Transverse colon (tissue), 4 donors: ENCODE results near the gene RASA4B. TPM values are rescaled to one million over a fixed set of nuclear protein-coding genes. Genes with fewer than 3 reads are reported as not detected.

Experiments
- DNase-seq: peaks from one replicate; pipeline ENCODE4 v3.0.0-alpha.2; 2019
- H3K27ac ChIP-seq, 4 donors: fragments of 200-600 bp; sonication (generic); 2 replicates each; pipeline ENCODE4 v1.5.1; 2016 to 2018; ENCODE audit warnings: inconsistent platforms in 4 of 4
- H3K27me3 ChIP-seq: fragments of 200-600 bp; sonication (generic); 2 replicates; pipeline ENCODE4 v1.5.1; 2017; ENCODE audit warnings: inconsistent platforms
- H3K36me3 ChIP-seq, 4 donors: fragments of 200-600 bp; sonication (generic); 2 replicates each; pipeline ENCODE4 v1.5.1; 2017 to 2019; ENCODE audit warnings: inconsistent platforms in 4 of 4
- H3K4me1 ChIP-seq, 4 donors: fragments of 200-600 bp; sonication (generic); 2 replicates each; pipeline ENCODE4 v1.5.1; 2017 to 2020; ENCODE audit warnings: inconsistent platforms in 4 of 4
- H3K4me3 ChIP-seq, 4 donors: fragments of 200-600 bp; sonication (generic); 1 replicate in 1 of 4; 2 replicates in 3 of 4; pipeline versions ENCODE4 v1.5.1 to v1.6.1; 2017 to 2019; ENCODE audit warnings: inconsistent platforms in 4 of 4
- H3K9me3 ChIP-seq, 2 donors: fragments of 200-600 bp; sonication (generic); 2 replicates each; pipeline ENCODE4 v1.5.1; 2017 to 2019; ENCODE audit warnings: inconsistent platforms in 2 of 2
- EP300 ChIP-seq: sonication (generic); formaldehyde crosslinking; IDR thresholded peaks from one replicate; pipeline ENCODE4 v1.6.1; 2017; ENCODE audit warnings: antibody characterized with exemption, low read depth
- POLR2A ChIP-seq: fragments of 450-650 bp; IDR thresholded peaks from one replicate; pipeline ENCODE4 v1.6.1; 2016; ENCODE audit warnings: antibody characterized with exemption, mild to moderate bottlenecking, moderate library complexity
- POLR2AphosphoS5 ChIP-seq, 3 donors: sonication (generic); formaldehyde crosslinking; IDR thresholded peaks; one replicate each; pipeline ENCODE4 v1.6.1; 2016; ENCODE audit warnings: antibody characterized with exemption in 3 of 3
- WGBS, 2 donors: methylation state at CpG; one replicate each; pipeline ENCODE4 v1.1.5; 2018; ENCODE audit warnings: low coverage in 1 of 2; 5-methylcytosine and 5-hydroxymethylcytosine counted together
- in situ Hi-C, 4 donors: fragments of 200-750 bp; cut with MboI; loops; one replicate each; pipeline versions ENCODE4 v1.15.0 to v1.15.1; 2017; ENCODE audit warnings: low sequenced_read_pairs in 3 of 4, low pct_ligation_motif_present in 1 of 4, low pct_unique_long_range_greater_than_20kb in 1 of 4
- intact Hi-C: fragments of 100-400 bp; cut with DNase I; formaldehyde crosslinking; loops from one replicate; pipeline ENCODE4 v1.15.1; 2023; ENCODE audit warnings: low total_unique reads
- total RNA-seq, 4 donors: library from RNA; depleted of rRNA; stranded (reverse); fragments of >200 nt; gene quantifications; one replicate each; pipeline ENCODE4 v1.1.0, GENCODE V29; 2016
- TF ChIP-seq, protein P1 (sequence below), 5 experiments: fragments of 200-600 bp in 3 of 5; fragments of 450-650 bp in 2 of 5; sonication (generic) in 3 of 5; IDR thresholded peaks; 1 replicate in 2 of 5; 2 replicates in 3 of 5; pipeline ENCODE4 v1.5.1; 2016 to 2017; ENCODE audit warnings: antibody characterized with exemption in 5 of 5, inconsistent platforms in 3 of 5, mild to moderate bottlenecking in 2 of 5, moderate library complexity in 1 of 5

The RASA4B gene
- total RNA-seq, 4 donors from 2014 or later, result 10.9 to 41.9 (median 19.8) TPM

DNA sequence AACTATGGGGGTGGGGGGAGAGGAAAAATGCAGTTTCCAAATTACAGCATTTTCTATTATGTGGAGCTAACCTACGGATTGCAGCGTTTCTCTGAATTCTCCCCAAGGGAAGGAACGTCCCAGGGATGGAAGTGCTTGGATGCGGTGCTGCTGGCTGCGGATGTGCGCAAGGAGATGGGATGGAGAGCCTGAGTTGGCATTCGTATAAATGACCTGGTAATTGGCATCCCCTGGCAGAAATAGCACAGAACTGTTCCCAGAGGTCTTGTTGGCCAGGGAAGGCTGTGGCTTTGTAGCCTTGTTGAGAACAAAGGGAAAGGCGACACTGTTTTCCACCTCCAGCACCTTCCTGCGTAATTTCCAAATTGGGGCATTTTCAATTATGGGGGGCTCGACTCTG is 81.5 kb downstream of the RASA4B start:
- 82 to 87% methylated on average over 6 to 10 of the region's 10 CpGs for WGBS, 2 donors
- Histone ChIP-seq H3K27ac (no peak overlapping the region), H3K4me1 (peaks cover 14 to 27% (median 21%) of the 10 kb centered on the region in 4 donors), H3K36me3 (no peaks in the 10 kb centered on the region), H3K27me3 (no peaks in the 10 kb centered on the region), H3K4me3 (no peak overlapping the region), H3K9me3 (no peaks in the 10 kb centered on the region)
- no peak for DNase-seq
- TF ChIP-seq POLR2A (no peak), POLR2AphosphoS5 (IDR thresholded peaks at IDR 0.05) (no peak), EP300 (no peak)
- TF ChIP-seq, protein P1, sequence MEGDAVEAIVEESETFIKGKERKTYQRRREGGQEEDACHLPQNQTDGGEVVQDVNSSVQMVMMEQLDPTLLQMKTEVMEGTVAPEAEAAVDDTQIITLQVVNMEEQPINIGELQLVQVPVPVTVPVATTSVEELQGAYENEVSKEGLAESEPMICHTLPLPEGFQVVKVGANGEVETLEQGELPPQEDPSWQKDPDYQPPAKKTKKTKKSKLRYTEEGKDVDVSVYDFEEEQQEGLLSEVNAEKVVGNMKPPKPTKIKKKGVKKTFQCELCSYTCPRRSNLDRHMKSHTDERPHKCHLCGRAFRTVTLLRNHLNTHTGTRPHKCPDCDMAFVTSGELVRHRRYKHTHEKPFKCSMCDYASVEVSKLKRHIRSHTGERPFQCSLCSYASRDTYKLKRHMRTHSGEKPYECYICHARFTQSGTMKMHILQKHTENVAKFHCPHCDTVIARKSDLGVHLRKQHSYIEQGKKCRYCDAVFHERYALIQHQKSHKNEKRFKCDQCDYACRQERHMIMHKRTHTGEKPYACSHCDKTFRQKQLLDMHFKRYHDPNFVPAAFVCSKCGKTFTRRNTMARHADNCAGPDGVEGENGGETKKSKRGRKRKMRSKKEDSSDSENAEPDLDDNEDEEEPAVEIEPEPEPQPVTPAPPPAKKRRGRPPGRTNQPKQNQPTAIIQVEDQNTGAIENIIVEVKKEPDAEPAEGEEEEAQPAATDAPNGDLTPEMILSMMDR (IDR thresholded peaks at IDR 0.05), result no peak
- in situ Hi-C loops (no loop called here), intact Hi-C loops (no loop called here)

DNA sequence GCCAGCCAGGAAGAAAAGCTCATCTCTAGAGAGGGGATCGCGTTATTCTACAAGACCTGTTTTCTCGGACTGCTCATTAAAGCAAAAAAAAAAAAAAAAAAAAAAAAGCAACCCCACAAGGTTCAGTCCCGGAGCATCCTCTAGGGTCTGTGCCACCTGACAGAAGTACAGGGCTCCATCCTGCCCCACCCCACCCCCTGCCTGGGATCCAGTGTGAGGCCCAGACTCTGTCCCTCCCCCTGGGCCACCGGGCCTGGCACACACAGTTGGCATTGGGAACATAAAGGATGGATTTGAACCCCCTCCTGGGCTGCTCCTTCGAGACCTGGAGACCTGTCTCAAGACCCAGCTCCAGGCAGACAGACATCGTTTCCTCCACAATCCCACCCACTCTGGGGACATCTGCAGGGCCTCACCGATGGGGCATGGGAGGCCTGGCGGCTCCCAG is 83.5 kb downstream of the RASA4B start:
- Histone ChIP-seq H3K9me3 (no peaks in the 10 kb centered on the region), H3K4me1 (peaks cover 14 to 30% (median 24%) of the 10 kb centered on the region in 4 donors), H3K36me3 (no peaks in the 10 kb centered on the region), H3K4me3 (peak overlapping the region; percentile 66 to 81 (median 80)), H3K27me3 (no peaks in the 10 kb centered on the region), H3K27ac (peak overlapping the region; percentile 71 to 80 (median 75))
- in situ Hi-C loops (no loop called here), intact Hi-C loops (no loop called here)
- 0 to 31% methylated on average over 2 to 9 of the region's 9 CpGs for WGBS, 2 donors
- TF ChIP-seq POLR2AphosphoS5 (IDR thresholded peaks at IDR 0.05) (no peak), EP300 (no peak), POLR2A (no peak)
- TF ChIP-seq, protein P1 (IDR thresholded peaks at IDR 0.05), result no peak
- no peak for DNase-seq

DNA sequence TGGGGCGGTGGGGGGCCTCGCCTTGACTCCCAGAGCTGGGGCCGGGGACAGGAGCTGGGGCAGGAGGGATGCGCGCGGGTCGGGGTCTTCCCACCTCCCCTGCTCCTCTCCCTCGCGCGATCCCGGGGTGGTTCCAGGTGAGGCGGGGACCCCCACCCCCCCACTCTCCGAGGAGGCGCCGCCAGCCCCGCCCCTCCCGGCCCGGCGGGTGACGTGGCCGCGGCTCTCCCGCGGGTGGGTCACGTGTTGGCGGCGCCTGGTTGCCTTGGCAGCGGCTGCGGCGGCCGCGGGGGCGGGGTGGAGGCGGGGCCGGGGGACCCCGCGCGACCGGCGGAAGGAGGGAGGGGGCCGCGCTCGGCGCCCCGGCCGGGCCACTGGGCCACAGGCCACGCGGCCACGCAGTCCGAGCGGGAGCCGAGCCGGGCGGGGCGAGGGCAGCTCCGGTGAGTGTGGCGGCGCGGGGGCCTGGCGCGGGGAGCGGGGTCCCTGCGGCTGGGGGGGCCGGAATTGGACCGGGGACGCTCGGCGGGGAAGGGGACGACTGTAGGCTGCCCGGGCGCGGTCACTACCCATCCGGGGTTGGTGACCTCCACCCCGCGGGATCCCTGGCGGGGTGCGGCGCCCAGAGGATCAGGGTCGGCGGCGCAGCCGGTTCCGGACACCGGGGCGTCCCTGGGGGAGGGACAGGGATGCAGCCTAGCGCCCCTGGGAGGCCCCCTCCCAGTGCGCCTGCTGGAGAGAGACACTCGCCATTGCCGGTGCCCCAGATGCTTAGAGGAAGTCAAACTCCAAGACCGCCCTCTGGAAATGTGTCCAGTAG is 84.1 kb downstream of the RASA4B start, which contains the start of gene ORAI2:
Gene ORAI2 (plus strand): TSS at position 357 of the 820 bp plus-strand sequence. CDS start 5,382 bp downstream, outside the sequence.
- Histone ChIP-seq H3K4me3 (peak within 1 kb of the TSS; percentile 66 to 81 (median 80)), H3K36me3 (no peaks in the 10 kb centered on the region), H3K4me1 (peaks cover 14 to 30% (median 24%) of the 10 kb centered on the region in 4 donors), H3K27ac (peak within 1 kb of the TSS; percentile 71 to 80 (median 75)), H3K9me3 (no peaks in the 10 kb centered on the region), H3K27me3 (no peaks in the 10 kb centered on the region)
- in situ Hi-C loops, result no loop called here
- 0% methylated on average over 24 of the region's 90 CpGs; no CpG with 5 or more reads in 1 of the 2 donors for WGBS, 2 donors
- TF ChIP-seq EP300 (no peak), POLR2A (no peak), POLR2AphosphoS5 (IDR thresholded peaks at IDR 0.05) (no peak)
- TF ChIP-seq, protein P1 (IDR thresholded peaks at IDR 0.05), result no peak
- DNase-seq, result peak; percentile 84
- intact Hi-C loops, result no loop called here

Other genes starting within 250 kb of the RASA4B start
- gene SH2B2, start 230.9 kb downstream of the RASA4B start, total RNA-seq, result 1 to 10 TPM in 3 of 4 donors, not detected in 1; 2.0 to 7.6 (median 2.2) TPM
- not detected for gene SPDYE6, start 161.3 kb downstream of the RASA4B start, total RNA-seq
- 10 to 100 TPM; 24.8 to 97.3 (median 33.6) TPM for gene PRKRIP1, start 121.4 kb downstream of the RASA4B start, total RNA-seq
- gene ORAI2, start 84.2 kb downstream of the RASA4B start, total RNA-seq, result 10 to 100 TPM in 2 of 4 donors, 1 to 10 TPM in 2; 3.1 to 99.9 (median 11.0) TPM
- 10 to 100 TPM in 2 of 4 donors, 1 to 10 TPM in 2; 1.8 to 21.3 (median 14.0) TPM for gene ALKBH4, start 52.9 kb downstream of the RASA4B start, total RNA-seq
- gene LRWD1, start 52.8 kb downstream of the RASA4B start, total RNA-seq, result 10 to 100 TPM; 15.7 to 45.6 (median 18.4) TPM
- gene POLR2J, start 38.9 kb downstream of the RASA4B start, total RNA-seq, result 10 to 100 TPM in 2 of 4 donors, 1 to 10 TPM in 2; 5.4 to 30.3 (median 15.0) TPM
- 100 to 1,000 TPM in 1 of 4 donors, 10 to 100 TPM in 2, 1 to 10 TPM in 1; 7.8 to 116 (median 30.4) TPM for gene UPK3BL2, start 25.9 kb upstream of the RASA4B start, total RNA-seq
- not detected for gene SPDYE2, start 33.4 kb upstream of the RASA4B start, total RNA-seq
- 10 to 100 TPM; 29.8 to 51.3 (median 34.2) TPM for gene POLR2J3, start 54.8 kb upstream of the RASA4B start, total RNA-seq
- gene RASA4, start 99.0 kb upstream of the RASA4B start, total RNA-seq, result 10 to 100 TPM; 10.9 to 97.3 (median 30.7) TPM
- gene UPK3BL1, start 125.0 kb upstream of the RASA4B start, total RNA-seq, result 10 to 100 TPM; 20.2 to 92.0 (median 48.2) TPM
- not detected for gene SPDYE2B, start 132.5 kb upstream of the RASA4B start, total RNA-seq
- 1 to 10 TPM; 1.1 to 6.7 (median 5.2) TPM for gene POLR2J2, start 153.9 kb upstream of the RASA4B start, total RNA-seq
- 10 to 100 TPM; 12.7 to 20.2 (median 17.4) TPM for gene FAM185A, start 231.2 kb upstream of the RASA4B start, total RNA-seq